K562 (cell line): ENCODE results near the gene MACROH2A2. TPM values are rescaled to one million over a fixed set of nuclear protein-coding genes. Genes with fewer than 3 reads are reported as not detected.

Experiments
- ATAC-seq: fragments of 200-7000 bp; cut with Tn5 transposase; 3 replicates; pipeline ENCODE4 v1.9.1; 2020; ENCODE audit warnings: moderate library complexity
- BruUV-seq: library from RNA; stranded (reverse); fragments of 400-500 nt; replicated peaks from 2 replicates; lab custom pipeline; 2021; lab: Mats Ljungman, UMichigan
- CTCF ChIA-PET: fragments of 300-600 bp; formaldehyde crosslinking; extraction: SDS; loops from one replicate; lab custom pipeline; 2021; ENCODE audit warnings: low intra/inter-chr PET ratio; lab: Yijun Ruan, JAX
- POLR2A ChIA-PET: fragments of 300-600, 350-650 bp; sonication (Branson Sonifier 250); formaldehyde crosslinking; extraction: SDS; loops from one replicate; lab custom pipeline; 2021; ENCODE audit warnings: antibody characterized with exemption, inconsistent platforms; lab: Yijun Ruan, JAX
- DNase-seq, 4 experiments: peaks; one replicate each; pipeline versions ENCODE4 v3.0.0 to v3.0.0-alpha.2; 2011 to 2018; ENCODE audit warnings: low spot score in 3 of 4, mixed read lengths in 3 of 4; ENCODE audit errors: extremely low read depth in 1 of 4
- FAIRE-seq: peaks from 2 replicates; lab custom pipeline; 2011; peaks lifted over from hg19 to GRCh38; lab: Jason Lieb, UNC
- H2AFZ ChIP-seq: 2 replicates; pipeline ENCODE4 v1.6.0; 2011; ENCODE audit warnings: low read depth, low read length, control low read depth, inconsistent platforms
- H3K27ac ChIP-seq: fragments of 200-600 bp; 3 replicates; pipeline ENCODE4 v1.8.0; 2011; ENCODE audit warnings: low read depth, mild to moderate bottlenecking, control low read depth, inconsistent platforms, low read length, moderate library complexity, mixed read lengths; ENCODE audit errors: extremely low read depth
- H3K27me3 ChIP-seq, 2 experiments: fragments of 300-600 bp in 1 of 2; 2 replicates in 1 of 2; 3 replicates in 1 of 2; pipeline versions ENCODE4 v1.6.0 to v1.8.0; 2011; ENCODE audit warnings: inconsistent platforms in 2 of 2, low read length in 2 of 2, mild to moderate bottlenecking in 1 of 2, mixed read lengths in 1 of 2, moderate library complexity in 1 of 2; ENCODE audit not compliant: control insufficient read depth in 2 of 2, insufficient read depth in 2 of 2
- H3K36me3 ChIP-seq: fragments of 300-600 bp; 3 replicates; pipeline ENCODE4 v1.8.0; 2011; ENCODE audit warnings: mild to moderate bottlenecking, low read length, inconsistent platforms; ENCODE audit not compliant: control insufficient read depth, insufficient read depth
- H3K4me1 ChIP-seq, 2 experiments: fragments of 200-600 bp in 1 of 2; replicated peaks in 1 of 2; 2 replicates in 1 of 2; 3 replicates in 1 of 2; pipeline versions ENCODE4 v1.5.1 to v1.8.0; 2011; ENCODE audit warnings: inconsistent platforms in 2 of 2, low read length in 2 of 2, mild to moderate bottlenecking in 1 of 2, mixed read lengths in 1 of 2, moderate library complexity in 1 of 2; ENCODE audit not compliant: control insufficient read depth in 2 of 2, insufficient read depth in 2 of 2
- H3K4me2 ChIP-seq: 2 replicates; pipeline ENCODE4 v1.6.1; 2011; ENCODE audit warnings: low read length, control low read depth, inconsistent platforms, mixed read lengths; ENCODE audit not compliant: insufficient read depth
- H3K4me3 ChIP-seq: fragments of 200-600 bp; sonication (generic), shearing (Covaris generic); 2 replicates; pipeline ENCODE4 v1.5.1; 2016; ENCODE audit warnings: control low read depth, inconsistent platforms
- H3K79me2 ChIP-seq: fragments of 200-600 bp; 3 replicates; pipeline ENCODE4 v1.8.0; 2011; ENCODE audit warnings: low read length, inconsistent platforms; ENCODE audit not compliant: control insufficient read depth, insufficient read depth
- H3K9ac ChIP-seq, 2 experiments: 2 replicates each; pipeline versions ENCODE4 v1.6.0 to v1.6.1; 2011; ENCODE audit warnings: low read depth in 2 of 2, low read length in 2 of 2, control low read depth in 1 of 2, inconsistent platforms in 1 of 2, mild to moderate bottlenecking in 1 of 2, mixed read lengths in 1 of 2; ENCODE audit not compliant: insufficient read depth in 1 of 2
- H3K9me1 ChIP-seq: one replicate; pipeline ENCODE4 v1.6.0; 2011; ENCODE audit warnings: inconsistent platforms, mild to moderate bottlenecking, low read length, moderate library complexity; ENCODE audit not compliant: control insufficient read depth, insufficient read depth
- H3K9me3 ChIP-seq: replicated peaks from 2 replicates; pipeline ENCODE4 v1.5.1; 2011; ENCODE audit warnings: low read depth, low read length, inconsistent platforms; ENCODE audit not compliant: control insufficient read depth, insufficient read depth
- H4K20me1 ChIP-seq: replicated peaks from 2 replicates; pipeline ENCODE4 v1.6.1; 2011; ENCODE audit warnings: low read length, inconsistent platforms, mixed read lengths; ENCODE audit not compliant: control insufficient read depth, insufficient read depth
- BACH1 ChIP-seq: fragments of 200-800 bp; sonication (Bioruptor generic); IDR thresholded peaks from 2 replicates; pipeline ENCODE4 v1.6.1; 2016; ENCODE audit warnings: missing genetic modification characterization, missing compliant biosample characterization
- BRCA1 ChIP-seq, 2 experiments: fragments of 450-650 bp in 1 of 2; sonication (generic) in 1 of 2; formaldehyde crosslinking in 1 of 2; IDR thresholded peaks; 2 replicates each; pipeline versions ENCODE4 v1.5.0 to v1.6.1; 2017 to 2020; ENCODE audit warnings: mild to moderate bottlenecking in 1 of 2, missing genetic modification reagents in 1 of 2
- CBFB ChIP-seq: sonication (generic); formaldehyde crosslinking; IDR thresholded peaks from 2 replicates; pipeline ENCODE4 v1.4.0; 2020; ENCODE audit warnings: mild to moderate bottlenecking, missing genetic modification reagents
- CCNT2 ChIP-seq: IDR thresholded peaks from 2 replicates; pipeline ENCODE4 v1.6.1; 2011; ENCODE audit warnings: borderline replicate concordance, low read depth, mild to moderate bottlenecking, moderate library complexity, mixed read lengths, low read length; ENCODE audit not compliant: insufficient read length; ENCODE audit errors: extremely low read depth
- DACH1 ChIP-seq: fragments of 450-650 bp; IDR thresholded peaks from 2 replicates; pipeline ENCODE4 v1.6.1; 2018; ENCODE audit not compliant: partially characterized antibody
- DPF2 ChIP-seq: fragments of 450-650 bp; IDR thresholded peaks from 2 replicates; pipeline ENCODE4 v1.6.1; 2016
- GABPB1 ChIP-seq: sonication (generic); formaldehyde crosslinking; IDR thresholded peaks from 2 replicates; pipeline ENCODE4 v1.8.0; 2022; ENCODE audit warnings: mild to moderate bottlenecking, missing genetic modification reagents
- GATA2 ChIP-seq: sonication (generic); formaldehyde crosslinking; IDR thresholded peaks from 2 replicates; pipeline ENCODE4 v1.4.0; 2020; ENCODE audit warnings: mild to moderate bottlenecking, missing genetic modification reagents
- HDGF ChIP-seq: fragments of 450-650 bp; IDR thresholded peaks from 2 replicates; pipeline ENCODE4 v1.6.1; 2016
- HNRNPLL ChIP-seq: fragments of 200-400 bp; formaldehyde crosslinking; IDR thresholded peaks from 2 replicates; pipeline ENCODE4 v1.6.1; 2017; ENCODE audit warnings: low read length, low read depth, mild to moderate bottlenecking; ENCODE audit not compliant: poor library complexity, severe bottlenecking
- KLF1 ChIP-seq: fragments of 450-650 bp; IDR thresholded peaks from 2 replicates; pipeline ENCODE4 v1.6.1; 2016; ENCODE audit warnings: missing genetic modification characterization, missing compliant biosample characterization
- NR2C1 ChIP-seq, 2 experiments: fragments of 450-650 bp; IDR thresholded peaks; 2 replicates each; pipeline ENCODE4 v1.6.1; 2017; ENCODE audit warnings: mild to moderate bottlenecking in 2 of 2, antibody characterized with exemption in 1 of 2, inconsistent platforms in 1 of 2, missing compliant biosample characterization in 1 of 2, missing genetic modification characterization in 1 of 2
- NR3C1 ChIP-seq: sonication (generic); formaldehyde crosslinking; IDR thresholded peaks from 2 replicates; pipeline ENCODE4 v1.8.1; 2022; ENCODE audit warnings: missing genetic modification reagents
- RBM25 ChIP-seq: fragments of 200-400 bp; formaldehyde crosslinking; IDR thresholded peaks from 2 replicates; pipeline ENCODE4 v1.6.1; 2018; ENCODE audit warnings: low read length, low read depth, moderate library complexity; ENCODE audit not compliant: severe bottlenecking
- TSC22D4 ChIP-seq: fragments of 450-650 bp; IDR thresholded peaks from 2 replicates; pipeline ENCODE4 v1.6.1; 2016; ENCODE audit warnings: missing genetic modification characterization, missing biosample characterization, control low read depth
- ZC3H4 ChIP-seq: sonication (generic); formaldehyde crosslinking; IDR thresholded peaks from 2 replicates; pipeline ENCODE4 v1.9.0; 2021; ENCODE audit warnings: missing genetic modification reagents, borderline replicate concordance
- ZNF408 ChIP-seq: fragments of 250-450 bp; sonication (Bioruptor Pico); IDR thresholded peaks from 2 replicates; pipeline ENCODE4 v1.4.0; 2020; ENCODE audit warnings: low read depth, mild to moderate bottlenecking, moderate library complexity
- ZNF586 ChIP-seq: fragments of 450-650 bp; formaldehyde crosslinking; conservative IDR thresholded peaks from 2 replicates; pipeline ENCODE4 v1.4.0; 2020; ENCODE audit warnings: mild to moderate bottlenecking, moderate library complexity
- WGBS: fragments of 100-300 bp; shearing (Covaris generic); methylation state at CpG from one replicate; pipeline ENCODE4 v1.1.6; 2016; ENCODE audit warnings: low coverage, mixed read lengths; ENCODE audit not compliant: insufficient coverage; ENCODE audit errors: missing lambda C conversion rate; 5-methylcytosine and 5-hydroxymethylcytosine counted together
- in situ Hi-C: fragments of 300-500 bp; cut with MboI; formaldehyde crosslinking; loops from 4 replicates; pipeline ENCODE4 v1.15.0; 2018; ENCODE audit warnings: inconsistent platforms, mixed read lengths
- intact Hi-C: fragments of 100-400 bp; cut with micrococcal nuclease; formaldehyde crosslinking; loops from 2 replicates; pipeline ENCODE4 v1.14.2; 2022
- polyA plus RNA-seq, 8 experiments: library from polyadenylated mRNA; depleted of rRNA in 4 of 8; stranded (reverse) in 5 of 8; unstranded in 3 of 8; fragments of >200 nt; fragmentation: Nextera tagmentation in 2 of 8; fragmentation: Illumina TruSeq in 1 of 8; extraction: Ambion mirVana in 2 of 8; extraction: Trizol in 1 of 8; gene quantifications; 2 replicates each; pipeline versions ENCODE4 v1.2.1 to v1.2.3, GENCODE V29; 2011 to 2014; ENCODE audit warnings: inconsistent platforms in 1 of 8, missing spikeins in 1 of 8
- total RNA-seq, 7 experiments: library from RNA; depleted of rRNA in 6 of 7; stranded (reverse); fragments of >200 nt in 6 of 7; fragmentation: Illumina TruSeq in 2 of 7; extraction: Trizol in 2 of 7; gene quantifications; 2 replicates each; pipeline versions ENCODE4 v1.2.1 to v1.2.3, GENCODE V29; 2011 to 2021; ENCODE audit warnings: low replicate concordance in 1 of 7
- TF ChIP-seq, protein P1 (sequence below): fragments of 250-450 bp; sonication (Bioruptor Pico); IDR thresholded peaks from 2 replicates; pipeline ENCODE4 v1.4.0; 2020; ENCODE audit warnings: borderline replicate concordance
- TF ChIP-seq, protein P2 (sequence below): sonication (generic); formaldehyde crosslinking; IDR thresholded peaks from 2 replicates; pipeline ENCODE4 v1.5.0; 2020; ENCODE audit warnings: missing genetic modification reagents

MACROH2A2 gene
- total and polyA plus RNA-seq, 9 of the 15 experiments (the other 6 are each of a cell fraction or from before 2014, with no cell fraction given): 0.07 TPM; not detected in 8

DNA sequence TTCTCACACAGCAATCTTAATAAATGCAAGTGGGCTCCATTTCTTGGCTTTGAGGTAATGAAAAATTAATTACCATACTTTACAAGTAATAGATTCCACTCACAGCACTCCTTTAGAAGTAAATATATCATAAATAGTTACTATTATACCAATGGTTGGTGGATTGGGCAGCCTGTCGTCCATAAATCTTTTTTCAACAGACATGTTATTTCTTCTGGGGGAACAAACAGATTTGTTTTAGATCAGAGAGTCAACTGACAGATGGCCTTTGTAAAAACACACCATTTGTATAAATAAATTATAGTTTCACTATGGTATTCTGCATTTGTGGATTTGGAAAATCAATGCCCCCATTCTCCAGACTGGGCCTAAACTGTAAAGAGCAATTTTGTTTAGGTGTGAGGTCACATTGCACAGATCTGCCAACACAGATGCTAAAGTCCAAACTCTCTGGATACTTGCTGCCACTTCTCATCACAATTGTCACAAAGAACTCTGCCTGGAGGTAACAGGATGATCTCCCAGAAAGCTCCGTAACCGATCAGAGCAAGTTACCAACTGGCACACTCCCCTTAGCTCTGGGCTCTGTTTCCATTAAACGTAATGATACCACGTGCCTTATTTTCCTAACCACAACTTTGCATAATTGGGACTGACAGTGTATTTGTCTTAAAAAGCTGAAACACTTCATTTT, 4.5 kb upstream of the MACROH2A2 start (continued):
- TF ChIP-seq, protein P1, sequence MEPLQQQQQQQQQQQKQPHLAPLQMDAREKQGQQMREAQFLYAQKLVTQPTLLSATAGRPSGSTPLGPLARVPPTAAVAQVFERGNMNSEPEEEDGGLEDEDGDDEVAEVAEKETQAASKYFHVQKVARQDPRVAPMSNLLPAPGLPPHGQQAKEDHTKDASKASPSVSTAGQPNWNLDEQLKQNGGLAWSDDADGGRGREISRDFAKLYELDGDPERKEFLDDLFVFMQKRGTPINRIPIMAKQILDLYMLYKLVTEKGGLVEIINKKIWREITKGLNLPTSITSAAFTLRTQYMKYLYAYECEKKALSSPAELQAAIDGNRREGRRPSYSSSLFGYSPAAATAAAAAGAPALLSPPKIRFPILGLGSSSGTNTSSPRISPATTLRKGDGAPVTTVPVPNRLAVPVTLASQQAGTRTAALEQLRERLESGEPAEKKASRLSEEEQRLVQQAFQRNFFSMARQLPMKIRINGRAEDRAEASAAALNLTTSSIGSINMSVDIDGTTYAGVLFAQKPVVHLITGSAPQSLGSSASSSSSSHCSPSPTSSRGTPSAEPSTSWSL (CRISPR knock-in tag): no peak

DNA sequence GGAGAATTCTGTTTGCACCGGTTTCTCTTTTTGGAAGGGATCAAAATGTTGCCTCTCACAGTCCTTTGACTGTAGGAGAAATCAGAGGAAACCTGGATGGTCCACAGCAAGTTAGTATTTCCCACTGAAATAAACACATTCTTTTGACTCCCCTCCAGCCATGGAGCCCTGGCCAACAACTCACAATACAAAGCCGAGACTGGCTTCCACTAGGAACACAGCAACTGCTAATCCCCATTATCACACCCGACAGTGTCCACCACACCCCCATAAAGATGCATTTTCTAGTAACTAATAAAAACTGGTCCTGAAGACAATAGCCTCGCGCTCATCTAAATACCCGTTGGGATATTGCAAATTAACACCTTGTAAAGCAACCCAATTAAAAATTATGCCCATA, 798 bp upstream of the MACROH2A2 start:
- CTCF ChIA-PET: interaction anchor here (0.6 kb wide), 1 partner anchor 154 kb away, joined by 3 read pairs; no protein-coding TSS in a partner anchor
- TF ChIP-seq ZNF586 (CRISPR knock-in tag) (no peak), GATA2 (no peak), HNRNPLL (no peak), ZNF408 (CRISPR knock-in tag) (no peak), BACH1 (no peak), CBFB (CRISPR knock-in tag) (no peak), DPF2 (no peak), HDGF (no peak), NR3C1 (no peak), GABPB1 (CRISPR knock-in tag) (no peak), ZC3H4 (no peak), NR2C1 (IDR thresholded peaks at IDR 0.05) (no peak), NR2C1 (tag; IDR thresholded peaks at IDR 0.05) (no peak), KLF1 (tag) (no peak), RBM25 (no peak), TSC22D4 (tag) (no peak), DACH1 (no peak), CCNT2 (no peak), BRCA1 (IDR thresholded peaks at IDR 0.05) (no peak), BRCA1 (CRISPR knock-in tag; IDR thresholded peaks at IDR 0.05) (no peak)
- TF ChIP-seq, protein P2, sequence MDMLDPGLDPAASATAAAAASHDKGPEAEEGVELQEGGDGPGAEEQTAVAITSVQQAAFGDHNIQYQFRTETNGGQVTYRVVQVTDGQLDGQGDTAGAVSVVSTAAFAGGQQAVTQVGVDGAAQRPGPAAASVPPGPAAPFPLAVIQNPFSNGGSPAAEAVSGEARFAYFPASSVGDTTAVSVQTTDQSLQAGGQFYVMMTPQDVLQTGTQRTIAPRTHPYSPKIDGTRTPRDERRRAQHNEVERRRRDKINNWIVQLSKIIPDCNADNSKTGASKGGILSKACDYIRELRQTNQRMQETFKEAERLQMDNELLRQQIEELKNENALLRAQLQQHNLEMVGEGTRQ (CRISPR knock-in tag): no peak

More for the DNA sequence above, 798 bp upstream of the MACROH2A2 start:
- no TSS peak for BruUV-seq
- DNase-seq (no peak), FAIRE-seq (no peak), ATAC-seq (no peak)
- Histone ChIP-seq H3K27me3 (peaks cover 27 to 29% of the 10 kb centered on the region in 2 experiments), H3K27ac (no peak overlapping the region), H3K9me1 (no peaks in the 10 kb centered on the region), H3K4me1 (peaks cover 0 to 16% of the 10 kb centered on the region in 2 experiments; a peak in 1 of 5 replicates), H3K9ac (no peak overlapping the region), H3K9me3 (no peaks in the 10 kb centered on the region), H3K36me3 (no peaks in the 10 kb centered on the region), H4K20me1 (no peaks in the 10 kb centered on the region), H3K4me2 (no peak overlapping the region), H3K4me3 (no peak overlapping the region), H3K79me2 (no peaks in the 10 kb centered on the region), H2AFZ (no peak overlapping the region)
- POLR2A ChIA-PET: no interaction called here
- intact Hi-C loops (no loop called here), in situ Hi-C loops (no loop called here)
- WGBS: 0% methylated on average over 6 of the region's 6 CpGs
